ENCODE results near the gene SERTAD2.

The SERTAD2 gene

DNA sequence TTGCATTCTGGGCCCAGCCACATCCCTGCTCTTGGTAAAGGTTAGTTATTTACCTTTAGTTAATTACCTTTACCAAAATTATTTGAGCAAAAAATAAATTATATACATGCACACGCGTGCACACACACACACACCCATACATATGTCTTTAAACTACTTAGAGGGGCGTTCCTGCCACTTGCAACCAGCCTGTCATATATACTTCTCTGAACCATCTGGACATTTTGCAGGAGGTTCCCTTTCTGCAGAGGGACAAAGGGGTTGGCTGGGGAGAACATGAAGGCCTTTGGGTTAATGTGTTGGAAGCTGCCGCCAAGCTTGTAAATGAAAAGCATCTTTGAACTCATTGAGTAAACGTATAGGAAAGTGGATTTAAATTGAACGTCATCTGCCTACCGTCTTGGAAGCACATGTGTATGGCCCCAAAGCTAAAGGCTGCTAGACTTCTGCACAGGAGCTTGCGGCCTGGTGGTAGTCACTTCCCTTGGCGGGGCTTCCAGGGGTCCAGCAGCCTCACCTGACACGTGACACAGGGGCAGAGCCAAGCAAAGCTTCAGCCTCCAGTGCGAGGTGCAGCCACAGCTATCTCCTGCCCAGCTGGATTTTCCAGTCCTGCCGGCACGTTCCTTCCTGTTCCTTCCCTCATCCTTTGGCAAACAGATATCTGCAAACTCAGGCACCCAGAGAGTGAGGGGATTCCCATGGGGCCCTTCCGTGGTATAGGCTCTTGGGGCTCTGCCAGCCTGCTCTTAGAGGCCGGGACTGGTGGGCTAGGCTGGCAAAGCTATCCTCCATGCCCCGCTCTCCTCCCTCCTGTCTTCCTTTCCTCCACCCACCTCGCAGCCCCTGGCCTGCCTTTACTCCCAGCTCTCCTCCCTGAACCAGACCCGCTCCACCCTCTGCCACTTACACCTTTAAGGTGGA lies 46.1 kb downstream of the SERTAD2 start:
- no peak for DNase-seq (ENCODE audit: low spot score)

DNA sequence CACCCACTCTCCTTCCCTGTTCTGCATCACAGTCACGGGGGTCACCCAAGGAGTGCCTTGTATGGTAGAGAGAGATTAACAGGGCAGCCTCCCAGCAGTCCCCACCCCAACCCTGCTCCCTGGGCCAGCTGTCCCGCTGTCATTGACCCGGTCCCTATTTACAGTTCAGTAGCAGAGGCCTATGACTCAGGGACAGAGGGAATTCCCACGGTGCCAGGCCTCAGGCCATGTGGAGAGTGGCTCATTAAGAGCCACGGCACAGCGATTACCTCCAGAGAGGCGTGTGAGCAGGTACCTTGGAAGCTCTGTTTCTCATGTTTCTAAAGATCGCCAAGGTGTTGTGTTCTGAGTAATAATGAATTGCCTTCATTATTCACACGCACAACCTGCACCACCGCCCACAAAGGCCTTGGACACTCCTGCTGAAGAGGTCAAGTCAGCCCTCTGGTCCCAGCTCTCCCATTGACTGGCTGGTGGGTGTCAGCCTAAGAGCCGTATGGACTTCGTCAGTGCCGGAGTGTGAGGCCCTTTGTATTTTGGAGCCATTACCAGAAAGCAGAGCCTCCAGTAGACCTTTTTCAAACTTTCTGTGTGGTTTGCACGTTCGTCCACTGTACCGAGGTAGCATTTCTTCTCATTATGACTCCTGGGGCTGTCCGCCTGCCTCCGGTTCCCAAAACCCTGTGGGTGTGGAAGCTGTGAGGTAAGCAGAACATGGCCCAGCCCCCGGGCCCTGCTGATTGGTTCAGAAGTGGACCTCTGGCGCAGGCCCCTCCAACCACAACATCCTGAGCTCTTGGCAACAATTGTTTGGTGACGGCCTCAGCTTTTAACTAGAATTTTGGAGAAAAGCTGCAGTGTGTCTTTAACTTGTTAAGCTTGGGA lies 47.0 kb downstream of the SERTAD2 start:
- peak; percentile 87 for DNase-seq (ENCODE audit: low spot score)

DNA sequence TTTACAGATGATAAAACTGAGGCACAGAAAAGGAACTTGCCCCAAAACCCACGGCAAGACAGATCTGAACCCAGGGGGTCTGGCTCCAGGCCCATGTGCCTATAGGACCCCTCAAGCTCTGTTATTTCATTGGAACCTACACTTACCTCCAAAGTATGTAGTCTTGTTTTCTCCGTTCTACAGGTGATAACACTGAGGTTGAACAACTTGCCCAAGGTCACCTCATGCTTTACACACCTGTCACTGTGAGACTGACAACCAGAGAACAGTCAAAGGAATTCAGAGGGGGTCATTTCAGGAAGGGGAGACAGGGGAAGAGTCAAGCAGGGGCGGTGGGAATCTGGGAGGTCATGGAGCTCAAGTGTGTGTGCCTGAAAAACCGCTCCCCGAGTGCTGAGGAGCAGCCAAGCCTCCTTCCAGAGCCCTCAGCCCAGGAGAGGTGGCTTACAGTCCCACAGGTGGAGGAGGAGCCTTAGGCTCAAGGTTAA lies 47.7 kb downstream of the SERTAD2 start:
- DNase-seq (ENCODE audit: low spot score): no peak

- DNase-seq (ENCODE audit: low spot score): no peak
Observed at GRCh38 chr2:64605026-64605471, 48.7 kb downstream of the SERTAD2 start.

DNA sequence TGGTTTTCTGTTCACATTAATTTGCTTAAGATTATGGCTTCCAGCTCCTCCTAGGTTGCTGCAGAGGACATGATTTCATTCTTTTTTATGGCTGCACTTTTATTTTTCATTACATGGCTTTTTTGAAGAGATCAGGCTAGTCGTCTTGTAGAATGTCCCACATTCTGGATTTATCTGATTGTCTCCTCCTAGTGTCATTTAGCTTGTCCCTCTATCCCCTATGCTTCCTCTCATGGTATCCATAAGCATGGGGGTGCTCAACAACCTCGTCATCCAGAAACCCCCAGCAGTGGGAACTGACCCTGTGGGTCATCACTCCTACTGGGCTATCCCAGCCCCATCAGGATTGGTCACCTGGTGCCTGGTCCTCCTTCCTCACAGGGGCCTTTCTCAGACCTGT lies 49.6 kb downstream of the SERTAD2 start:
- no peak for DNase-seq (ENCODE audit: low spot score)

DNA sequence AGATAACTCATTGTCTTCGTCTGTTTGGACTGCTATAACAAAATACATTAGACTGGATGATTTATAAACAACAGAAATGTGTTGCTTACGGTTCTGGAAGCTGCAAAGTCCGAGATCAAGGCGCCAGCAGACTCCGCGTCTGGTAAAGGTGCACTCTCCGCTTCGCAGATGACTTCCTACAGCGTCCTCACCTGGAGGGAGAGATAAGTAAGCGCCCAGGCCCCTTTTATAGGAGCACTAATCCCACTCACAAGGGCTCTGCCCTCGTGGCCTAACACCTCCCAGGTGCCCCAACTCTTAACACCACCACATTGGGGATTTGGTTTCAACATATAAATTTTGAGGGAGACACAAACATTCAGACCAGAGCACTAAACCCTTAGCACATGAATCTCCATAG lies 51.3 kb downstream of the SERTAD2 start:
- DNase-seq (ENCODE audit: low spot score): no peak

DNA sequence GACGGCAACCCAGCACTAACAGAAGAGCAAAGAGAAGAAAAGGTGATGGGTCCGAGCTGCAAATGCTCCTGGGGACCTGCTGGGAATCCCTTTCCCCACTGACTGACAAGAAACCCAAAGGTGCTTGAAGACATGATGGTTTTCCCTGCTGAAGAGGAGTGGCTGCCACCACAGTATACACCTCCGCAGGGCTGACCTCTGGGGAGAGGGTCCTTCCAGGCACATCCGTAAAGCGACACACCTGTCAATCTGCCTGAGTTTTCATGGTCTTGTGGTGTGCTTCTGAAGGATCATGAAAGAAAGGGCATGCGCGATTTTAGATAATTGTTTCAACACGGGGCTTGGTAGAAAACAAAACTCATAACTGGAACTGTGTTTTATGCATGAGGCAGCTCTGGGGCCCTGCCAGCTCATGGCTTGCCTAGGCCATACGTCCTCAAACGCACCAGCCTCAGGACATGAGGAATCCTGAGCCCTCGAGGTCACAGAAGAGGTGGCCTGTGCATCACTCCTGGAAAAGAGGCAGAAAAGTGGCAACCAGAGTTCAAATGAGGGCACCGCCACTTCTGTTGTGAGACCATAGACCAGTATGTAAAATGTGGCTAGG lies 51.8 kb downstream of the SERTAD2 start:
- DNase-seq (ENCODE audit: low spot score): no peak

DNA sequence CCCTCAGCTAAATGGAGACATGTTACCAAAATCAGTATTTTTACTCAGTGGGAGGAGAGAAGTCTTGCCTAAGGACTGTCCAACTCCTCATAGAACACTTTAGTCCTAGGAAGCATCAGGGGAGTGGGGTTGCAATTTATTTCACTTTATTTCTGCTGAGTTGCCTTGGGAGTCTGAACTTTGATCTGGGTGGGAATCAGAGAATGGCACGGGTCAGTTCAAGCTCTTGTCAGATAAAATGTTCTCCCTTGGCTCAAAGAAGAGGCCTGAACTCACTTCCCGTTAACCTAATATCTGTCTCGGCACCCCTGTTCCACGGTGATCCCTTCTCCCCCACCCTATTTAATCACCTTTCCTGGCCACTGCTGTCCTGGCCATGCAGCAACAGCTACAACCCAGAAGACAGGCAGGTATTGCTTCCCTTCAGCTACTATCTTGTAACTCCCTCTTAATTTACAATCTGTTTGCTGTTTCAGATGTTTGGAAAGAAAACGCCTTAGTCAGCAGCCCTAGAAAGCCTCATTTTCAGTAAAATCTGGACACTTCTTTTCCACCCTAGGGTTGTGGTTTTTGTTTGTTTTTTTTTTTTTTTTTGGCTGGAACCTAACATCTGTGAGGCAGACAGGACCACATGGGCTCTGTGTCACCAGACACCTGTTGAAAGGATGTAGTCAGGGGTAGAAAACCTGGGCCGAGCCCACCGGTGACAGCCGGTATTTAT lies 52.5 kb downstream of the SERTAD2 start:
- no peak for DNase-seq (ENCODE audit: low spot score)

DNA sequence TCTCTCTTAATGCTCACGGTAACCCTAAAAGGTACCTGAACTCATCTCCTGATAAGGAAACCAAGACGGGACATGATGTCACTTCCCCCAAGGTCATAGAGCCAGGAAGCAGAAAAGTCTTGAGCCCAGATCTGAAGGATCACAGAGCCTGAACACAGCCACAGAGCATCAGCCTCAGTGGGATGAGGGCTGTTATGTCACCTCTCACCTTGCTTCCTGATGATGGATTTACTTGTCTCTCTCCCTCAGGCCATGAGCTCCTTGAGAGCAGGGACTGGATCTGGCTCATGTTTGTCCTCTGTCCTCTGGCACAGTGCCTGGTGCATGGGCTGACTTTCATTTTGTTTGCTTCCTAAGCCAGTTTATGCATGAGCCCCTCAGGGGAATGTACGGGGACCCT lies 54.2 kb downstream of the SERTAD2 start:
- DNase-seq (ENCODE audit: low spot score): no peak

GRCh38 chr2:64598226-64598625 lies 55.5 kb downstream of the SERTAD2 start:
- DNase-seq (ENCODE audit: low spot score): no peak

GRCh38 chr2:64595397-64596176 lies 58.1 kb downstream of the SERTAD2 start:
- DNase-seq (ENCODE audit: low spot score): no peak

- no peak for DNase-seq (ENCODE audit: low spot score)
Observed at GRCh38 chr2:64594226-64594989, 59.3 kb downstream of the SERTAD2 start.

DNA sequence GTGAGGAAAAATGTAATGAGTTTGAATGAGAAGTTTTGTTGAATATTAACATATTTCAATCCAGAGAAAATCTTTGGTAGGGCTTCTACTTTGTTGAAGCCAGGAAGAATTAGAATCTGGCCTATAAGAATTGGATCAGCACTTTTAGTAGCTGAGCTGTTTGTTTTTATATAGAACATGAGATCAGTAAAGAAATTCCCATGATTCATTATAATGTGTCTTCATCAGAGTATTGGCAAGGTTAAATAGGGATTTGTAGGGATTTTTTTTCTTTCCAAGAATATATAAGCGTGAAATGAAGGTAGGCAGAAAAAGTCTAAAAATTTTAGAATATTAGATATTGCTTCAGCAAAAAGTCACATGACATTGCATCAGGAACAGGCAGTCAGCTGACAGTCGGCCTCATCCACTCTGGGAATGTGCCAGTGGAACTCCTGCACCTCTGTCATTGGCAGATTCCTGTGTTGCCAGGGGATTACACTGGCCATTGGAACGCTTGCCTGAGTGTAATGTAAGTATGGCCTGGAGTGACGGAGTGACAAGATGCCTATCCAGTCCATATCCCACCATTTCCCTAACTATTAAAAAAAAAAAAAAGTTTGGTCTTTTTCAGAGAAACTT lies 60.6 kb downstream of the SERTAD2 start:
- no peak for DNase-seq (ENCODE audit: low spot score)

GRCh38 chr2:64591188-64591587 lies 62.5 kb downstream of the SERTAD2 start:
- DNase-seq (ENCODE audit: low spot score): no peak

- DNase-seq (ENCODE audit: low spot score): no peak
Observed at GRCh38 chr2:64587561-64587960, 66.2 kb downstream of the SERTAD2 start.

DNA sequence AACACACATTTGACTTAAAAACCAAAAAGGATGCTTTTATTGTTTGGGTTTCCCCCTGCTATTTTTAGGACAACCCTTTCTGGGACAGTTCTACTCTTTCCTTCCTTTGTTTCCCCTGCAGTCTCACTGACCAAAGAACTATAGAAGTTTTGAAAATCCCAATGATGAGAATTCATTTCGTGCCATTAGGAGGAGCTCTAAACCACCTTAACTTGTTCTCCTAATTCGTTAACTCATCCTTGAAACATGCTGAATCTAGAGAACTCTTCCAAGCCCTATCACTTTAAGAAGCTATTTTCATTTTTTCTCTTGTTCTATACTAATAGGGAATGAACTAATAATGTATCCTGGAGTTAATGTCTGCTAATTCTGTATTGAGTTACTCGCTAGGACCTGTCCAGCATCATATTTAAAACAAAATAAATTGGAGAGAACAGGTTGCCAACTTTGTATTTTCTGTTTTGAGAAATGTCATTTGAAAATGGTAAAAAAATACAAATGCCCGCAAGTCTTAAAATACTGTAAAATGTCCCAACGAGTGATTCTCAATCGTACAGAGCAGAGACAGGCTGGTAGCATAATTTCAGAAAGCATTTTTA lies 66.7 kb downstream of the SERTAD2 start:
- DNase-seq (ENCODE audit: low spot score): peak; percentile 31

DNA sequence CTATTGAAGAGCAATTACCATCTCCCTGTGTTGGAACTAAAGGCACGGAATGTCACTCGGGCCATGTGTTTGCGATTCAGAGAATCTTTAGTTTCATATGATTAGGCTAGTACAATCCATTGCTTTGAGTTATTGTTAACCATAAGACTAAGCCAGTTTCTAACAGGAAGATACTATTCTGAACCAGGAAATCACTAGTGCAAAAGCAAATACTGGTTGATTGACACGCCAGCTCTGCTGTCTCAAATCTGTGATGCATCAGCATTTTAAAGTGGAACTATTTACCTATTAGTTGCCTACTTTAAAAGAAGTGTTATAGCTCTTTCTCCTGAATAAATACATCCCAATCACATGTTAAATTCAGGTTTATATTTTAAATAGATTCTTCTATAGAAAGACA lies 67.7 kb downstream of the SERTAD2 start:
- DNase-seq (ENCODE audit: low spot score): no peak

- no peak for DNase-seq (ENCODE audit: low spot score)
Observed at GRCh38 chr2:64582774-64583340, 70.9 kb downstream of the SERTAD2 start.
